H9 (cell line): ENCODE measurements around the gene HLX. TPM values are rescaled to one million over a fixed set of nuclear protein-coding genes. Genes with fewer than 3 reads are reported as not detected.

Experiments
- DNase-seq: peaks from one replicate; pipeline ENCODE4 v3.0.0-alpha.2; 2017
- H2AFZ ChIP-seq: one replicate; pipeline ENCODE4 v1.6.1; 2013; ENCODE audit warnings: mild to moderate bottlenecking, low read length, control low read depth, moderate library complexity
- H2AK5ac ChIP-seq: 2 replicates; pipeline ENCODE4 v1.6.1; 2013; ENCODE audit warnings: low read length, control low read depth, mixed read lengths; ENCODE audit not compliant: insufficient read length
- H2BK120ac ChIP-seq: one replicate; pipeline ENCODE4 v1.6.1; 2013; ENCODE audit warnings: low read depth, mild to moderate bottlenecking, low read length, control low read depth, inconsistent platforms; ENCODE audit not compliant: poor library complexity, severe bottlenecking
- H2BK12ac ChIP-seq: 2 replicates; pipeline ENCODE4 v1.6.1; 2013; ENCODE audit warnings: low read length, control low read depth, mixed read lengths, low read depth; ENCODE audit not compliant: insufficient read length
- H2BK15ac ChIP-seq: 2 replicates; pipeline ENCODE4 v1.6.1; 2013; ENCODE audit warnings: low read depth, low read length, control low read depth
- H2BK20ac ChIP-seq: one replicate; pipeline ENCODE4 v1.6.1; 2013; ENCODE audit warnings: low read depth, mild to moderate bottlenecking, low read length, control low read depth, inconsistent platforms; ENCODE audit not compliant: poor library complexity, severe bottlenecking
- H2BK5ac ChIP-seq: 2 replicates; pipeline ENCODE4 v1.6.1; 2013; ENCODE audit warnings: low read length, control low read depth, mixed read lengths; ENCODE audit not compliant: insufficient read length
- H3K14ac ChIP-seq: 2 replicates; pipeline ENCODE4 v1.6.1; 2013; ENCODE audit warnings: low read length, control low read depth; ENCODE audit not compliant: insufficient read depth
- H3K18ac ChIP-seq: 2 replicates; pipeline ENCODE4 v1.6.1; 2013; ENCODE audit warnings: low read depth, mild to moderate bottlenecking, mixed read lengths, low read length, control low read depth; ENCODE audit not compliant: insufficient read length
- H3K23ac ChIP-seq: 2 replicates; pipeline ENCODE4 v1.6.1; 2013; ENCODE audit warnings: low read length, control low read depth, mixed read lengths, low read depth; ENCODE audit not compliant: insufficient read length
- H3K23me2 ChIP-seq: 2 replicates; pipeline ENCODE4 v1.6.1; 2013; ENCODE audit warnings: low read depth, mild to moderate bottlenecking, mixed read lengths, low read length, control low read depth; ENCODE audit not compliant: insufficient read length, poor library complexity, severe bottlenecking
- H3K27ac ChIP-seq: 2 replicates; pipeline ENCODE4 v1.5.1; 2013; ENCODE audit warnings: low read length, control low read depth, mixed read lengths, low read depth; ENCODE audit not compliant: insufficient read length
- H3K27me3 ChIP-seq: 2 replicates; pipeline ENCODE4 v1.6.1; 2013; ENCODE audit warnings: low read length, control low read depth, inconsistent platforms; ENCODE audit not compliant: insufficient read depth
- H3K4ac ChIP-seq: 2 replicates; pipeline ENCODE4 v1.6.1; 2013; ENCODE audit warnings: low read depth, mild to moderate bottlenecking, control low read depth, inconsistent platforms, low read length, moderate library complexity
- H3K4me1 ChIP-seq: 2 replicates; pipeline ENCODE4 v1.6.1; 2013; ENCODE audit warnings: low read length, control low read depth, inconsistent platforms; ENCODE audit not compliant: insufficient read depth
- H3K4me2 ChIP-seq: 2 replicates; pipeline ENCODE4 v1.6.1; 2013; ENCODE audit warnings: low read length, control low read depth, mixed read lengths; ENCODE audit not compliant: insufficient read length, insufficient read depth
- H3K56ac ChIP-seq: 2 replicates; pipeline ENCODE4 v1.6.1; 2013; ENCODE audit warnings: low read depth, mild to moderate bottlenecking, mixed read lengths, low read length, control low read depth; ENCODE audit not compliant: insufficient read length
- H3K79me1 ChIP-seq: 2 replicates; pipeline ENCODE4 v1.6.1; 2013; ENCODE audit warnings: low read depth, mild to moderate bottlenecking, moderate library complexity, low read length, control low read depth, inconsistent platforms; ENCODE audit not compliant: insufficient read depth, poor library complexity, severe bottlenecking
- H3K79me2 ChIP-seq: 2 replicates; pipeline ENCODE4 v1.6.1; 2013; ENCODE audit warnings: low read length, control low read depth, inconsistent platforms; ENCODE audit not compliant: insufficient read depth
- H3K9ac ChIP-seq: 2 replicates; pipeline ENCODE4 v1.6.1; 2013; ENCODE audit warnings: low read length, control low read depth, mixed read lengths; ENCODE audit not compliant: insufficient read length; ENCODE audit errors: extremely low read depth
- H3K9me3 ChIP-seq: one replicate; pipeline ENCODE4 v1.6.1; 2013; ENCODE audit warnings: low read depth, low read length, inconsistent platforms; ENCODE audit not compliant: control insufficient read depth
- H3T11ph ChIP-seq: one replicate; pipeline ENCODE4 v1.6.1; 2013; ENCODE audit warnings: mild to moderate bottlenecking, low read length, control low read depth, inconsistent platforms
- H4K20me1 ChIP-seq: one replicate; pipeline ENCODE4 v1.6.1; 2013; ENCODE audit not compliant: control insufficient read depth, insufficient read length, insufficient read depth
- H4K5ac ChIP-seq: 2 replicates; pipeline ENCODE4 v1.6.1; 2013; ENCODE audit warnings: low read depth, mild to moderate bottlenecking, mixed read lengths, low read length, control low read depth; ENCODE audit not compliant: insufficient read length
- H4K8ac ChIP-seq: replicated peaks from 2 replicates; pipeline ENCODE4 v1.6.1; 2013; ENCODE audit warnings: low read length, control low read depth, mixed read lengths, low read depth; ENCODE audit not compliant: insufficient read length
- H4K91ac ChIP-seq: 2 replicates; pipeline ENCODE4 v1.6.1; 2013; ENCODE audit warnings: low read depth, mild to moderate bottlenecking, moderate library complexity, mixed read lengths, low read length, control low read depth; ENCODE audit not compliant: insufficient read length
- H3K27ac Mint-ChIP-seq, 3 experiments: 2 replicates in 2 of 3; 3 replicates in 1 of 3; pipeline ENCODE4 v1.8.0; 2020 to 2021; ENCODE audit warnings: mixed read lengths in 3 of 3, mild to moderate bottlenecking in 1 of 3, moderate library complexity in 1 of 3
- H3K27me3 Mint-ChIP-seq: 2 replicates; pipeline ENCODE4 v1.8.0; 2021; ENCODE audit warnings: low read depth, mild to moderate bottlenecking, moderate library complexity, mixed read lengths
- H3K36me3 Mint-ChIP-seq, 3 experiments: 2 replicates in 2 of 3; 3 replicates in 1 of 3; pipeline ENCODE4 v1.8.0; 2020 to 2021; ENCODE audit warnings: low read depth in 3 of 3, mixed read lengths in 3 of 3; ENCODE audit not compliant: insufficient read depth in 1 of 3
- H3K4me1 Mint-ChIP-seq, 2 experiments: 2 replicates each; pipeline ENCODE4 v1.8.0; 2020; ENCODE audit warnings: mixed read lengths in 2 of 2
- H3K4me3 Mint-ChIP-seq, 2 experiments: 2 replicates in 1 of 2; 3 replicates in 1 of 2; pipeline ENCODE4 v1.8.0; 2020 to 2021; ENCODE audit warnings: mild to moderate bottlenecking in 2 of 2, mixed read lengths in 2 of 2, moderate library complexity in 1 of 2
- H3K9me3 Mint-ChIP-seq, 2 experiments: 2 replicates in 1 of 2; 3 replicates in 1 of 2; pipeline ENCODE4 v1.8.0; 2020; ENCODE audit warnings: mild to moderate bottlenecking in 2 of 2, mixed read lengths in 2 of 2, moderate library complexity in 1 of 2
- total RNA-seq: library from RNA; stranded (reverse); gene quantifications from 2 replicates; pipeline ENCODE4 v1.2.1, GENCODE V29; 2021
- TF ChIP-seq, protein P1 (sequence below): fragments of 200-600 bp; sonication (generic); conservative IDR thresholded peaks from 3 replicates; pipeline ENCODE4 v1.8.0; 2021; ENCODE audit warnings: antibody characterized with exemption, mild to moderate bottlenecking

The HLX gene
- total RNA-seq, 1 experiment from 2014 or later: 0.37 TPM

DNA sequence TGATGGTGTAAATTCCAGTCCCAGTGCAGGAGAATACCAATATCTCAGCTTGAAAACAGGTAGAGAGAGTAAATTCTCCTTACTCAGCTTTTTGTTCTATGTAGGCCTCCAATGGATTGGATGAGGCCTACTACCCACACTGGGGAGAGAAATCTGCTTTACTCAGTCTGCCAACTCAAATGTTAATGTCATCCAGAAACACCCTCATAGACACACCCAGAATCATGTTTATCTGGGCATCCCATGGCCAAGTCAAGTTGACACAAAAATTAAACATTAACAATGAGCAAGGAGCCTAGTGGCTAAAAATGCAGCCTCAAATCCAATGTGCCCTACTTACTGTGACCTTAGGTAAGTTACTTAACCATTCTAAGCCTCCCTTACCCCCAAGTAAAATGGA is 6.9 kb upstream of the HLX start:
- H3K9ac ChIP-seq: no peak overlapping the region
- H3K4ac ChIP-seq: no peak overlapping the region
- no peak overlapping the region for H2BK120ac ChIP-seq
- H3K27ac ChIP-seq: no peak overlapping the region
- no peak overlapping the region for H3K14ac ChIP-seq
- DNase-seq: no peak
- no peaks in the 10 kb centered on the region for H3K79me1 ChIP-seq
- no peak overlapping the region for H2BK15ac ChIP-seq
- no peak overlapping the region for H2BK5ac ChIP-seq
- no peak overlapping the region for H4K5ac ChIP-seq
- H3K4me1 ChIP-seq: no peaks in the 10 kb centered on the region
- no peak overlapping the region for H4K8ac ChIP-seq
- H2BK20ac ChIP-seq: no peak overlapping the region
- no peak overlapping the region for H3T11ph ChIP-seq
- Mint-ChIP-seq H3K9me3 (no peaks in the 10 kb centered on the region; a peak in 2 of 5 replicates), H3K4me1 (peaks cover 9 to 16% of the 10 kb centered on the region in 2 experiments), H3K36me3 (no peaks in the 10 kb centered on the region), H3K27ac (no peak overlapping the region), H3K27me3 (peaks cover 47% of the 10 kb centered on the region), H3K4me3 (no peak overlapping the region)
- H2BK12ac ChIP-seq: no peak overlapping the region
- no peak overlapping the region for H3K4me2 ChIP-seq
- peaks cover 26% of the 10 kb centered on the region for H3K27me3 ChIP-seq
- no peak overlapping the region for H3K18ac ChIP-seq
- H2AK5ac ChIP-seq: no peak overlapping the region
- H3K23me2 ChIP-seq: peaks cover 4% of the 10 kb centered on the region
- no peaks in the 10 kb centered on the region for H3K9me3 ChIP-seq
- no peak overlapping the region for H2AFZ ChIP-seq
- TF ChIP-seq, protein P1, sequence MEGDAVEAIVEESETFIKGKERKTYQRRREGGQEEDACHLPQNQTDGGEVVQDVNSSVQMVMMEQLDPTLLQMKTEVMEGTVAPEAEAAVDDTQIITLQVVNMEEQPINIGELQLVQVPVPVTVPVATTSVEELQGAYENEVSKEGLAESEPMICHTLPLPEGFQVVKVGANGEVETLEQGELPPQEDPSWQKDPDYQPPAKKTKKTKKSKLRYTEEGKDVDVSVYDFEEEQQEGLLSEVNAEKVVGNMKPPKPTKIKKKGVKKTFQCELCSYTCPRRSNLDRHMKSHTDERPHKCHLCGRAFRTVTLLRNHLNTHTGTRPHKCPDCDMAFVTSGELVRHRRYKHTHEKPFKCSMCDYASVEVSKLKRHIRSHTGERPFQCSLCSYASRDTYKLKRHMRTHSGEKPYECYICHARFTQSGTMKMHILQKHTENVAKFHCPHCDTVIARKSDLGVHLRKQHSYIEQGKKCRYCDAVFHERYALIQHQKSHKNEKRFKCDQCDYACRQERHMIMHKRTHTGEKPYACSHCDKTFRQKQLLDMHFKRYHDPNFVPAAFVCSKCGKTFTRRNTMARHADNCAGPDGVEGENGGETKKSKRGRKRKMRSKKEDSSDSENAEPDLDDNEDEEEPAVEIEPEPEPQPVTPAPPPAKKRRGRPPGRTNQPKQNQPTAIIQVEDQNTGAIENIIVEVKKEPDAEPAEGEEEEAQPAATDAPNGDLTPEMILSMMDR: no peak
- H3K79me2 ChIP-seq: no peaks in the 10 kb centered on the region
- no peak overlapping the region for H4K91ac ChIP-seq
- H3K23ac ChIP-seq: no peak overlapping the region
- no peaks in the 10 kb centered on the region for H4K20me1 ChIP-seq
- H3K56ac ChIP-seq: no peak overlapping the region
